ENCODE results near the gene PRAMEF33. TPM values are rescaled to one million over a fixed set of nuclear protein-coding genes. Genes with fewer than 3 reads are reported as not detected.
"Not testable (repeated sequence)": the region's sequence is repeated elsewhere in the genome, so short reads cannot be mapped to it uniquely, and the experiment has no call there.

PRAMEF33 gene
- total RNA-seq, result not detected

GRCh38 chr1:13303239-13303638 is at the start of gene PRAMEF33:
Gene PRAMEF33 (plus strand): TSS chr1:13303539. CDS start chr1:13305955, 2,416 bp downstream.
- DNase-seq (ENCODE audit: low spot score); H3K27ac ChIP-seq; H3K9me3 ChIP-seq; H3K4me3 ChIP-seq; H3K36me3 ChIP-seq; H3K27me3 ChIP-seq; H3K4me1 ChIP-seq: not testable (repeated sequence)

- not testable (repeated sequence) for H3K4me1 ChIP-seq; H3K4me3 ChIP-seq; H3K27ac ChIP-seq; DNase-seq (ENCODE audit: low spot score); H3K36me3 ChIP-seq; H3K9me3 ChIP-seq; H3K27me3 ChIP-seq
Measured at GRCh38 chr1:13253898-13254297, 49.4 kb upstream of the PRAMEF33 start, which contains the start of gene PRAMEF5. Gene PRAMEF5 (plus strand): TSS chr1:13254198. CDS start chr1:13259269, 5,071 bp downstream.

GRCh38 chr1:13265124-13265523 is 38.2 kb upstream of the PRAMEF33 start:
- not testable (repeated sequence) for DNase-seq (ENCODE audit: low spot score); H3K9me3 ChIP-seq; H3K4me1 ChIP-seq; H3K36me3 ChIP-seq; H3K4me3 ChIP-seq; H3K27me3 ChIP-seq; H3K27ac ChIP-seq

GRCh38 chr1:13277016-13277415 is 26.3 kb upstream of the PRAMEF33 start:
- H3K36me3 ChIP-seq; H3K4me1 ChIP-seq; H3K9me3 ChIP-seq; DNase-seq (ENCODE audit: low spot score); H3K4me3 ChIP-seq; H3K27me3 ChIP-seq; H3K27ac ChIP-seq: not testable (repeated sequence)

GRCh38 chr1:13279617-13280016 is 23.7 kb upstream of the PRAMEF33 start:
- H3K27ac ChIP-seq; H3K4me3 ChIP-seq; DNase-seq (ENCODE audit: low spot score); H3K27me3 ChIP-seq; H3K9me3 ChIP-seq; H3K4me1 ChIP-seq; H3K36me3 ChIP-seq: not testable (repeated sequence)

GRCh38 chr1:13285037-13285436 is 18.3 kb upstream of the PRAMEF33 start, which contains the start of gene PRAMEF8:
Gene PRAMEF8 (minus strand): TSS chr1:13285137. CDS start chr1:13284091, 1,046 bp downstream.
- not testable (repeated sequence) for H3K4me1 ChIP-seq; H3K27me3 ChIP-seq; H3K9me3 ChIP-seq; H3K27ac ChIP-seq; DNase-seq (ENCODE audit: low spot score); H3K36me3 ChIP-seq; H3K4me3 ChIP-seq

- not testable (repeated sequence) for H3K36me3 ChIP-seq; H3K4me3 ChIP-seq; H3K9me3 ChIP-seq; DNase-seq (ENCODE audit: low spot score); H3K27ac ChIP-seq; H3K4me1 ChIP-seq; H3K27me3 ChIP-seq
Measured at GRCh38 chr1:13289030-13289429, 14.3 kb upstream of the PRAMEF33 start.

- not testable (repeated sequence) for H3K4me3 ChIP-seq; H3K36me3 ChIP-seq; DNase-seq (ENCODE audit: low spot score); H3K9me3 ChIP-seq; H3K27me3 ChIP-seq; H3K4me1 ChIP-seq; H3K27ac ChIP-seq
Measured at GRCh38 chr1:13297216-13297931, 6.0 kb upstream of the PRAMEF33 start.

GRCh38 chr1:13298699-13299098 is 4.6 kb upstream of the PRAMEF33 start:
- not testable (repeated sequence) for H3K27ac ChIP-seq; H3K4me1 ChIP-seq; H3K9me3 ChIP-seq; H3K36me3 ChIP-seq; H3K27me3 ChIP-seq; H3K4me3 ChIP-seq; DNase-seq (ENCODE audit: low spot score)

GRCh38 chr1:13302197-13302596 is 1.1 kb upstream of the PRAMEF33 start:
- H3K27ac ChIP-seq; H3K9me3 ChIP-seq; H3K27me3 ChIP-seq; H3K4me1 ChIP-seq; H3K4me3 ChIP-seq; H3K36me3 ChIP-seq; DNase-seq (ENCODE audit: low spot score): not testable (repeated sequence)

GRCh38 chr1:13315281-13315680 is 11.9 kb downstream of the PRAMEF33 start, which contains the start of gene PRAMEF15:
Gene PRAMEF15 (plus strand): TSS chr1:13315581. CDS start chr1:13318408, 2,827 bp downstream.
- H3K27ac ChIP-seq; H3K36me3 ChIP-seq; DNase-seq (ENCODE audit: low spot score); H3K4me3 ChIP-seq; H3K4me1 ChIP-seq; H3K27me3 ChIP-seq; H3K9me3 ChIP-seq: not testable (repeated sequence)

GRCh38 chr1:13342496-13342895 is 39.2 kb downstream of the PRAMEF33 start:
- not testable (repeated sequence) for H3K4me1 ChIP-seq; H3K27ac ChIP-seq; H3K4me3 ChIP-seq; H3K27me3 ChIP-seq; H3K9me3 ChIP-seq; DNase-seq (ENCODE audit: low spot score); H3K36me3 ChIP-seq

- H3K4me3 ChIP-seq; H3K27me3 ChIP-seq; H3K9me3 ChIP-seq; H3K27ac ChIP-seq; H3K36me3 ChIP-seq; H3K4me1 ChIP-seq; DNase-seq (ENCODE audit: low spot score): not testable (repeated sequence)
Measured at GRCh38 chr1:13347034-13347433, 43.7 kb downstream of the PRAMEF33 start, which contains the start of gene PRAMEF14. Gene PRAMEF14 (minus strand): TSS chr1:13347134. CDS start chr1:13345314, 1,820 bp downstream.

GRCh38 chr1:13353476-13353875 is 50.1 kb downstream of the PRAMEF33 start:
- H3K9me3 ChIP-seq; H3K36me3 ChIP-seq; H3K4me3 ChIP-seq; H3K27ac ChIP-seq; H3K27me3 ChIP-seq; H3K4me1 ChIP-seq; DNase-seq (ENCODE audit: low spot score): not testable (repeated sequence)

GRCh38 chr1:13354475-13354874 is 51.1 kb downstream of the PRAMEF33 start:
- not testable (repeated sequence) for H3K27me3 ChIP-seq; H3K9me3 ChIP-seq; H3K4me3 ChIP-seq; H3K4me1 ChIP-seq; DNase-seq (ENCODE audit: low spot score); H3K27ac ChIP-seq; H3K36me3 ChIP-seq
